Measurements from ENCODE around the gene GALNTL6. TPM values are rescaled to one million over a fixed set of nuclear protein-coding genes. Genes with fewer than 3 reads are reported as not detected.
"Not testable (repeated sequence)": the region's sequence is repeated elsewhere in the genome, so short reads cannot be mapped to it uniquely, and the experiment has no call there.

Gene GALNTL6
- total and polyA plus RNA-seq, 4 donors = 6.1 to 25.4 (median 22.5) TPM

GRCh38 chr4:173041482-173041881 is 1228.3 kb downstream of the GALNTL6 start:
- Histone ChIP-seq H3K4me3 (ENCODE audit: low read depth, low read length) (no peak overlapping the region), H3K9me3 (ENCODE audit: control insufficient read depth, insufficient read depth, low read length) (no peaks in the 10 kb centered on the region), H3K27me3 (ENCODE audit: control insufficient read depth, insufficient read depth, low read length) (no peaks in the 10 kb centered on the region), H3K36me3 (ENCODE audit: control insufficient read depth, insufficient read depth, low read length) (no peaks in the 10 kb centered on the region), H3K4me1 (ENCODE audit: control insufficient read depth, insufficient read depth, low read length) (peaks cover 6% of the 10 kb centered on the region), H3K27ac (ENCODE audit: low read depth, low read length) (no peak overlapping the region)
- WGBS (ENCODE audit: insufficient coverage) = no CpG with 5 or more reads among the region's 1 CpG
- peak in 1 of 6 donors; percentile 22 for DNase-seq (ENCODE audit: low read depth in 4 of 6, low spot score in 6 of 6)

DNA sequence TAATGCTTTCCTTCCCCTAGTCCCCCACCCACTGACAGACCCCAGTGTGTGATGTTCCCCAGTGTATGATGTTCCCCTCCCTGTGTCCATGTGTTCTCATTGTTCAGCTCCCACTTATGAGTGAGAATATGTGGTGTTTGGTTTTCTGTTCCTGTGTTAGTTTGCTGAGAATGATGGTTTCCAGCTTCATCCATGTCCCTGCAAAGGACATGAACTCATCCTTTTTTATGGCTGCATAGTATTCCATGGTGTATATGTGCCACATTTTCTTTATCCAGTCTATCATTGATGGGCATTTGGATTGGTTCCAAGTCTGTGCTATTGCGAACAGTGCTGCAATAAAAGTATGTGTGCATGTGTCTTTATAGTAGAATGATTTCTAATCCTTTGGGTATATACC is 1228.9 kb downstream of the GALNTL6 start:
- H3K4me1 ChIP-seq (ENCODE audit: control insufficient read depth, insufficient read depth, low read length); H3K36me3 ChIP-seq (ENCODE audit: control insufficient read depth, insufficient read depth, low read length); H3K4me3 ChIP-seq (ENCODE audit: low read depth, low read length); H3K9me3 ChIP-seq (ENCODE audit: control insufficient read depth, insufficient read depth, low read length); DNase-seq (ENCODE audit: low read depth in 4 of 6, low spot score in 6 of 6); H3K27ac ChIP-seq (ENCODE audit: low read depth, low read length); H3K27me3 ChIP-seq (ENCODE audit: control insufficient read depth, insufficient read depth, low read length): not testable (repeated sequence)
- no CpG with 5 or more reads among the region's 1 CpG for WGBS (ENCODE audit: insufficient coverage)

DNA sequence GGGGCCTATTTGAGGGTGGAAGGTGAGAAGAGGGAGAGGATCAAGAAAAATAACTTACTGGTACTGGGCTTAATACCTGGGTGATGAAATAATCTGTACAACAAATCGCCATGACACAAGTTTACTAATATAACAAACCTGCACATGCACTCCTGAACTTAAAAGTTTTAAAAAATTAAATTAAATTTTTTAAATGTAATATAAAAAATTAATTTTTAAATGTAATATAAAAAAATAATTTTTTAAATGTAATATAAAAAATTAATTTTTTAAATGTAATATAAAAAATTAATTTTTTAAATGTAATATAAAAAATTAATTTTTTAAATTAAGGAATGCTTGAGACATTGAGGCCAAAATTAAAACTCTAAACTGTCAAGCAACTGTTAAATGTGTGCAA is 1231.1 kb downstream of the GALNTL6 start:
- WGBS (ENCODE audit: insufficient coverage) = no CpG with 5 or more reads among the region's 1 CpG
- Histone ChIP-seq H3K27me3 (ENCODE audit: control insufficient read depth, insufficient read depth, low read length) (no peaks in the 10 kb centered on the region), H3K9me3 (ENCODE audit: control insufficient read depth, insufficient read depth, low read length) (no peaks in the 10 kb centered on the region), H3K4me1 (ENCODE audit: control insufficient read depth, insufficient read depth, low read length) (no peaks in the 10 kb centered on the region), H3K36me3 (ENCODE audit: control insufficient read depth, insufficient read depth, low read length) (no peaks in the 10 kb centered on the region), H3K4me3 (ENCODE audit: low read depth, low read length) (no peak overlapping the region), H3K27ac (ENCODE audit: low read depth, low read length) (no peak overlapping the region)
- no peak for DNase-seq (ENCODE audit: low read depth in 4 of 6, low spot score in 6 of 6)

- no peak for DNase-seq (ENCODE audit: low read depth in 4 of 6, low spot score in 6 of 6)
- Histone ChIP-seq H3K27ac (ENCODE audit: low read depth, low read length) (no peak overlapping the region), H3K27me3 (ENCODE audit: control insufficient read depth, insufficient read depth, low read length) (no peaks in the 10 kb centered on the region), H3K4me3 (ENCODE audit: low read depth, low read length) (no peak overlapping the region), H3K4me1 (ENCODE audit: control insufficient read depth, insufficient read depth, low read length) (no peaks in the 10 kb centered on the region), H3K9me3 (ENCODE audit: control insufficient read depth, insufficient read depth, low read length) (no peaks in the 10 kb centered on the region), H3K36me3 (ENCODE audit: control insufficient read depth, insufficient read depth, low read length) (no peaks in the 10 kb centered on the region)
- WGBS (ENCODE audit: insufficient coverage) = no CpG with 5 or more reads among the region's 1 CpG
Measured at GRCh38 chr4:173045571-173045970, 1232.4 kb downstream of the GALNTL6 start.

- WGBS (ENCODE audit: insufficient coverage) = no CpG with 5 or more reads among the region's 2 CpGs
- H3K9me3 ChIP-seq (ENCODE audit: control insufficient read depth, insufficient read depth, low read length) = no peaks in the 10 kb centered on the region
- DNase-seq (ENCODE audit: low read depth in 4 of 6, low spot score in 6 of 6) = no peak
- H3K4me1 ChIP-seq (ENCODE audit: control insufficient read depth, insufficient read depth, low read length) = no peaks in the 10 kb centered on the region
- H3K27ac ChIP-seq (ENCODE audit: low read depth, low read length) = no peak overlapping the region
- no peaks in the 10 kb centered on the region for H3K27me3 ChIP-seq (ENCODE audit: control insufficient read depth, insufficient read depth, low read length)
- H3K4me3 ChIP-seq (ENCODE audit: low read depth, low read length) = no peak overlapping the region
- H3K36me3 ChIP-seq (ENCODE audit: control insufficient read depth, insufficient read depth, low read length) = no peaks in the 10 kb centered on the region
Measured at GRCh38 chr4:173046144-173046543, 1232.9 kb downstream of the GALNTL6 start.

DNA sequence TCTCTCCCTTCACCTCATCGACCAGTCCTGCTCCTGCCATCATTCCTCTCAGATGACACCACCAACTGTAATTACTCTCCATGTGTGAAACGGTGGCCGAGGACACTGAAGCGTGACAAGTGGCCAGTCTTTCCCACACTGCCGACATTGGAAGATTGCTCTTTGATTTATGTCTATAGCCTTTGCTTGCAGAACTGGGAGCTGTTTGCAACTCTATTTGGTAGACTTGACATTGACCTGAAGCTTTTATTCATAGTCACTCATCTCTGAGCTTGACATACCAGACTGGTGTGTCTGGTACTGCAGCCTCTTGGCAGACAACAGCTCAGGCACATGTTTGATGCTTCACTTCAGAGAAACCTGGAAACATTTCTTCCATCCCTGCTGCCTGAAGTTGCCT is 1233.6 kb downstream of the GALNTL6 start:
- Histone ChIP-seq H3K36me3 (ENCODE audit: control insufficient read depth, insufficient read depth, low read length) (no peaks in the 10 kb centered on the region), H3K27me3 (ENCODE audit: control insufficient read depth, insufficient read depth, low read length) (no peaks in the 10 kb centered on the region), H3K4me1 (ENCODE audit: control insufficient read depth, insufficient read depth, low read length) (no peaks in the 10 kb centered on the region), H3K27ac (ENCODE audit: low read depth, low read length) (no peak overlapping the region), H3K9me3 (ENCODE audit: control insufficient read depth, insufficient read depth, low read length) (no peaks in the 10 kb centered on the region), H3K4me3 (ENCODE audit: low read depth, low read length) (no peak overlapping the region)
- WGBS (ENCODE audit: insufficient coverage) = no CpG with 5 or more reads among the region's 5 CpGs
- peak in 2 of 6 donors; percentile 11 to 79 for DNase-seq (ENCODE audit: low read depth in 4 of 6, low spot score in 6 of 6)

- WGBS (ENCODE audit: insufficient coverage) = no CpG with 5 or more reads among the region's 2 CpGs
- H3K4me3 ChIP-seq (ENCODE audit: low read depth, low read length) = no peak overlapping the region
- no peaks in the 10 kb centered on the region for H3K9me3 ChIP-seq (ENCODE audit: control insufficient read depth, insufficient read depth, low read length)
- H3K4me1 ChIP-seq (ENCODE audit: control insufficient read depth, insufficient read depth, low read length) = no peaks in the 10 kb centered on the region
- no peaks in the 10 kb centered on the region for H3K27me3 ChIP-seq (ENCODE audit: control insufficient read depth, insufficient read depth, low read length)
- DNase-seq (ENCODE audit: low read depth in 4 of 6, low spot score in 6 of 6) = no peak
- no peak overlapping the region for H3K27ac ChIP-seq (ENCODE audit: low read depth, low read length)
- no peaks in the 10 kb centered on the region for H3K36me3 ChIP-seq (ENCODE audit: control insufficient read depth, insufficient read depth, low read length)
Measured at GRCh38 chr4:173051232-173051631, 1238.0 kb downstream of the GALNTL6 start.

DNA sequence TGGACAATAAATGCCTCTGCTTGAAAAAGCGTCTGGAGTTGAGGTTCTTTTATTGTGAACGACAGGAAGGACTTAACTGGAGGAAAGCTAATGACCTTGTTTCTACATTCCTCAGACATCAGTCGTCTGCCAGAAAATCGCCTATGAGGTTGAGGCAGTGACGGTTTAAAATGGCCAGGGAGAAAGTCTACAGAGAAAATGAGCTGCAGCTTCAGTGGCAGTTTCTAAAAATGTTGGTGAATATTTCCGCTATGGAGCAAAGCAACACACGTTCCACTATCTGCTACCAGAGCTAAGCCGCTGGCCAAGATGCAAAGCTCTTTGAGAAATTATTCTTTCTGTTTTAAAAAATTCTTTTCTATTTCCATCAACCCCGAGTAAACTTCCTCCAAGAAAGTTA is 1238.5 kb downstream of the GALNTL6 start:
- H3K4me1 ChIP-seq (ENCODE audit: control insufficient read depth, insufficient read depth, low read length) = no peaks in the 10 kb centered on the region
- no peak overlapping the region for H3K27ac ChIP-seq (ENCODE audit: low read depth, low read length)
- 29% methylated on average over 1 of the region's 9 CpGs for WGBS (ENCODE audit: insufficient coverage)
- no peak for DNase-seq (ENCODE audit: low read depth in 4 of 6, low spot score in 6 of 6)
- H3K9me3 ChIP-seq (ENCODE audit: control insufficient read depth, insufficient read depth, low read length) = no peaks in the 10 kb centered on the region
- H3K27me3 ChIP-seq (ENCODE audit: control insufficient read depth, insufficient read depth, low read length) = no peaks in the 10 kb centered on the region
- H3K36me3 ChIP-seq (ENCODE audit: control insufficient read depth, insufficient read depth, low read length) = no peaks in the 10 kb centered on the region
- H3K4me3 ChIP-seq (ENCODE audit: low read depth, low read length) = no peak overlapping the region

GRCh38 chr4:173052439-173052838 is 1239.2 kb downstream of the GALNTL6 start:
- H3K27ac ChIP-seq (ENCODE audit: low read depth, low read length) = no peak overlapping the region

DNA sequence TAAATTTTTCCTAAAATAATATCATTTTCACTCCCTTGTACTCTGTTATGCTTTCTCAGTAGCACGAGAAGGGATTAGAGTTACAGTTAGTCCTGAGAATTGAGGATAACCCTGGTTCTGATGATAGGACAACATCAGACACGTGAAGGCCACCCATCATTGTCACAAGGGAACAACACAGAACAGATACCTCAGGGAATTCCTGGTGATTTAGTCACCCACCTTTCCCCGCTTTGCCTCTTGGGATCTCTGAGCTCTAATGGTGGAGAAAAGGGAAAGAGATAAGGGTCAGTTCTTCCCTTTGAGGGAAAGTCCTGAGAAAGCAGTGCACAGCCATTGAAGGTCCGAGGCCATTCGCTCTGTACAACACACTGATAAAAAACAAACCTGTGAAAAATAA is 1243.1 kb downstream of the GALNTL6 start:
- Histone ChIP-seq H3K27ac (ENCODE audit: low read depth, low read length) (no peak overlapping the region), H3K9me3 (ENCODE audit: control insufficient read depth, insufficient read depth, low read length) (no peaks in the 10 kb centered on the region), H3K27me3 (ENCODE audit: control insufficient read depth, insufficient read depth, low read length) (no peaks in the 10 kb centered on the region), H3K4me3 (ENCODE audit: low read depth, low read length) (no peak overlapping the region), H3K36me3 (ENCODE audit: control insufficient read depth, insufficient read depth, low read length) (no peaks in the 10 kb centered on the region), H3K4me1 (ENCODE audit: control insufficient read depth, insufficient read depth, low read length) (no peaks in the 10 kb centered on the region)
- 50% methylated on average over 1 of the region's 5 CpGs for WGBS (ENCODE audit: insufficient coverage)
- DNase-seq (ENCODE audit: low read depth in 4 of 6, low spot score in 6 of 6) = no peak

More at GRCh38 chr4:173052439-173052838, 1239.2 kb downstream of the GALNTL6 start:
- Histone ChIP-seq H3K27me3 (ENCODE audit: control insufficient read depth, insufficient read depth, low read length) (no peaks in the 10 kb centered on the region), H3K4me3 (ENCODE audit: low read depth, low read length) (no peak overlapping the region), H3K36me3 (ENCODE audit: control insufficient read depth, insufficient read depth, low read length) (no peaks in the 10 kb centered on the region), H3K9me3 (ENCODE audit: control insufficient read depth, insufficient read depth, low read length) (no peaks in the 10 kb centered on the region), H3K4me1 (ENCODE audit: control insufficient read depth, insufficient read depth, low read length) (no peaks in the 10 kb centered on the region)
- WGBS (ENCODE audit: insufficient coverage) = no CpG with 5 or more reads among the region's 2 CpGs
- DNase-seq (ENCODE audit: low read depth in 4 of 6, low spot score in 6 of 6) = no peak
